GM13976 (cell line): ENCODE results near the gene SEPHS2.
A peak's percentile ranks its signal among the peaks of the same experiment; 100 is the strongest.

Source experiments
- DNase-seq: peaks from one replicate; pipeline ENCODE4 v3.0.0; 2012; ENCODE audit warnings: low spot score
- in situ Hi-C: fragments of 300-500 bp; cut with MboI; formaldehyde crosslinking; loops from one replicate; pipeline ENCODE4 v1.12.0; 2022; ENCODE audit warnings: low sequenced_read_pairs, mixed read lengths, inconsistent platforms; ENCODE audit not compliant: unreplicated experiment
- TF ChIP-seq, protein P1 (sequence below): IDR thresholded peaks from 2 replicates; pipeline ENCODE4 v1.5.1; 2012; ENCODE audit warnings: borderline replicate concordance, mild to moderate bottlenecking; ENCODE audit not compliant: insufficient read depth; ENCODE audit errors: extremely low read depth, missing control alignments, control extremely low read depth

The SEPHS2 gene

DNA sequence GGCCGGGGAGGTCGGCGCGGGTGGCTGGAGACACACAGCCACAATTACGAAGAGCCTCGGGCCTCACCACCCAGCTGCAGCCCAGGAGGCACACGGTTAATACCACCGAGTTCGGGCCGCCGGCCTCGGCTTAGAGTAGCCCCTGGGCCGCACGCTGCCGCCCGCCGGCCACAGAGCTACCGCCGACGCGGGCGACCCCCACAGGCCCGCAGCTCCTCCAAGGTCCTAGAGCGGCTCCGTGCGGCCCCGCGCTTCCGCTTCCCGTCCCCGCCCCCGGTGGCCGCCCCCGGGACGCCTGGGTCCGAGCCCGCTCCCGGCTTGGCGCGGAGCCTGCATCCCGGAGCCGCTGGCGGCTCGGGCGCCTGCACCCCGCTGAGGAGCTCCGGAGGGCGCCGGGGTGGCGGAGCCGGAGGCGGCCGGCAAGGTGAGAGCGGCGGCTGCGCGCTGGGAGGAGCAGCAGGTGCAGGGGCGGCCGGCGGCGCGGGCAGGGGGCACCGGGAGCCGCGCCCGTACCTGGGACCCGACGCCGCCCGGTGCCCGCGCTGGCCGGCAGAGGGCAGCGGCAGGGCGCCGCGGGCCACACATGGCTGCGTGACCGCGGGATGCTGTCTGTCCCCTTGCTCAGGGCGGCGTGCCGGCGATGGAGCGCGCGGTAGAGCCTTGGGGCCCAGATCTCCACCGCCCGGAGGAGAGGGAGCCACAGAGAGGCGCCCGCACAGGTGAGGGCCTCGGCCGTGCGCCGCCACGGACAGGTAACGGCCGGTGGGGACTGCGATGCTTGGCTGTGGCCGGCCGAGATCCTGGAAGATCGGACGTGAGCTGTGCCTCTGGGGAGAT is 50.3 kb downstream of the SEPHS2 start, which contains the start of gene ZNF48:
ZNF48 (plus strand) TSS at position 266 of the 837 bp plus-strand sequence; CDS start at position 641, 375 bp downstream.
- peak; percentile 85 for DNase-seq
- TF ChIP-seq, protein P1, sequence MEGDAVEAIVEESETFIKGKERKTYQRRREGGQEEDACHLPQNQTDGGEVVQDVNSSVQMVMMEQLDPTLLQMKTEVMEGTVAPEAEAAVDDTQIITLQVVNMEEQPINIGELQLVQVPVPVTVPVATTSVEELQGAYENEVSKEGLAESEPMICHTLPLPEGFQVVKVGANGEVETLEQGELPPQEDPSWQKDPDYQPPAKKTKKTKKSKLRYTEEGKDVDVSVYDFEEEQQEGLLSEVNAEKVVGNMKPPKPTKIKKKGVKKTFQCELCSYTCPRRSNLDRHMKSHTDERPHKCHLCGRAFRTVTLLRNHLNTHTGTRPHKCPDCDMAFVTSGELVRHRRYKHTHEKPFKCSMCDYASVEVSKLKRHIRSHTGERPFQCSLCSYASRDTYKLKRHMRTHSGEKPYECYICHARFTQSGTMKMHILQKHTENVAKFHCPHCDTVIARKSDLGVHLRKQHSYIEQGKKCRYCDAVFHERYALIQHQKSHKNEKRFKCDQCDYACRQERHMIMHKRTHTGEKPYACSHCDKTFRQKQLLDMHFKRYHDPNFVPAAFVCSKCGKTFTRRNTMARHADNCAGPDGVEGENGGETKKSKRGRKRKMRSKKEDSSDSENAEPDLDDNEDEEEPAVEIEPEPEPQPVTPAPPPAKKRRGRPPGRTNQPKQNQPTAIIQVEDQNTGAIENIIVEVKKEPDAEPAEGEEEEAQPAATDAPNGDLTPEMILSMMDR, result peak; percentile 57
- in situ Hi-C loops, result no loop called here

GRCh38 chr16:30394592-30395154 is 51.0 kb downstream of the SEPHS2 start:
- DNase-seq, result no peak
- in situ Hi-C loops, result no loop called here
- TF ChIP-seq, protein P1, result no peak
